GM13977 (cell line): ENCODE measurements around the gene CNOT3.
"Not testable (repeated sequence)": the region's sequence is repeated elsewhere in the genome, so short reads cannot be mapped to it uniquely, and the experiment has no call there.

Experiments used
- DNase-seq: peaks from one replicate; pipeline ENCODE4 v3.0.0; 2012; ENCODE audit warnings: low spot score
- in situ Hi-C: fragments of 300-500 bp; cut with MboI; formaldehyde crosslinking; loops from one replicate; pipeline ENCODE4 v1.12.0; 2022; ENCODE audit warnings: low sequenced_read_pairs, low pct_unique_long_range_greater_than_20kb, mixed read lengths, inconsistent platforms; ENCODE audit not compliant: unreplicated experiment
- TF ChIP-seq, protein P1 (sequence below): IDR thresholded peaks from 2 replicates; pipeline ENCODE4 v1.5.1; 2012; ENCODE audit warnings: mild to moderate bottlenecking, control low read depth; ENCODE audit not compliant: insufficient read depth; ENCODE audit errors: extremely low read depth, missing control alignments

The CNOT3 gene

DNA sequence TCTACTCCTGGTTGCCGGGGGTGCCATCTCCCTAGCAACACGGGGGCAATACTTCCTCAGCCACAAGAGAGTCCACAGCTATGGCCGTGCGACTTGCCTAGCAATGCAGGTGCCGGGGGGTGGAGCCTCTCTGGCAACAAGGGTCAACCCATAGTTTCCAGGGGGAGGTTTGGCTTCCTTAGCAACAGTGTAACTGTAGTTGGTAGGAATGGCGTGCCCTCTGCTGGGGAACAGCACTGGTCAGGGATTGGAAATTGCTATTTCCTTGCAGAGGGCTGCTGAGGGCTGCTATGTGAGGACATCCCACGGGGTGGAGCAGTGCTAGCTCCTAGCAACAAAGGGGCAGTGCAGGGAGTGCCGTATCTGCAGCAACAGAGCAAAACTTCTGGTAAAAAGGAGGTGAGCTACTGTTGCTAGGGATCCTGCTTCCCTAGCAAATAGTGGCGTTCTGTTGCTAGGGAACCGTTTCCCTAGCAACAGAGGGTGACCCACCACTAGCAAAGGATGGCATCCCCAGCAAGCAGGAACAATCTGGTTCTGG is 42.4 kb downstream of the CNOT3 start:
- no peak for DNase-seq
- TF ChIP-seq, protein P1, sequence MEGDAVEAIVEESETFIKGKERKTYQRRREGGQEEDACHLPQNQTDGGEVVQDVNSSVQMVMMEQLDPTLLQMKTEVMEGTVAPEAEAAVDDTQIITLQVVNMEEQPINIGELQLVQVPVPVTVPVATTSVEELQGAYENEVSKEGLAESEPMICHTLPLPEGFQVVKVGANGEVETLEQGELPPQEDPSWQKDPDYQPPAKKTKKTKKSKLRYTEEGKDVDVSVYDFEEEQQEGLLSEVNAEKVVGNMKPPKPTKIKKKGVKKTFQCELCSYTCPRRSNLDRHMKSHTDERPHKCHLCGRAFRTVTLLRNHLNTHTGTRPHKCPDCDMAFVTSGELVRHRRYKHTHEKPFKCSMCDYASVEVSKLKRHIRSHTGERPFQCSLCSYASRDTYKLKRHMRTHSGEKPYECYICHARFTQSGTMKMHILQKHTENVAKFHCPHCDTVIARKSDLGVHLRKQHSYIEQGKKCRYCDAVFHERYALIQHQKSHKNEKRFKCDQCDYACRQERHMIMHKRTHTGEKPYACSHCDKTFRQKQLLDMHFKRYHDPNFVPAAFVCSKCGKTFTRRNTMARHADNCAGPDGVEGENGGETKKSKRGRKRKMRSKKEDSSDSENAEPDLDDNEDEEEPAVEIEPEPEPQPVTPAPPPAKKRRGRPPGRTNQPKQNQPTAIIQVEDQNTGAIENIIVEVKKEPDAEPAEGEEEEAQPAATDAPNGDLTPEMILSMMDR = no peak
- in situ Hi-C loops = no loop called here

DNA sequence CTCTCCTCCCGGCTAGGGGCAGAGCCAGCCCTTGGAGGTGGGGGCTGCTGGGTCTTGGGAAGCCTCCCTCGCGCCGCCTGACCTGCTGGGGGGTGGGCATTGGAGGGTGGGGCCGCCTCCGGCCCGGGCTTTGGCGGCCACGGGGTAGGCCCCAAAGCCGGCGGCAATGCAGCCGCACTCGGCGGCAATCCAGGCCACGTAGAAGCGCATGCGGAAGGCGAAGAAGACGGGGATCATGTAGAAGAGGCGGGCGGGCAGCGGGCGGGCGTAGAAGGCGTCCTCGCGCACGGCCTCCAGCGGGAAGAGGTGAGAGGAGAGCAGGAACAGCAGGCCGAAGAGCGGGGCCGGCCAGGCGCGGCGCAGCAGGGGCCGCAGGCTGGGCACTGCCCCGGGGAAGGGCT is 43.1 kb downstream of the CNOT3 start:
- TF ChIP-seq, protein P1 = no peak
- in situ Hi-C loops = no loop called here
- no peak for DNase-seq

DNA sequence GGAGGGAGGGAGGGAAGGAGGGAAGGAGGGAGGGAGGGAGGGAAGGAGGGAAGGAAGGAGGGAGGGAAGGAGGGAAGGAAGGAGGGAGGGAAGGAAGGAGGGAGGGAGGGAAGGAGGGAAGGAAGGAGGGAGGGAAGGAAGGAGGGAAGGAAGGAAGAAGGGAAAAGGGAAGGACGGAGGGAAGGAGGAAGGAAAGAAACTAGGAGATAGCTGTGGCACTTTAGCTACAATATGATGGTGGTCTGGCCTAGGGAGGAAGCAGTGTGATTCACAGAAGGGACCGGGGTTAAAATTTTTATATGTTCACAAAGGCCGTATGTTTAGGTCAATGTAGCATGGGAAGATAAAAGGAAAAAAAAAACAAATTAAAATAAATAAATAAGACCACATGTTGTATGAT is 44.3 kb downstream of the CNOT3 start:
- in situ Hi-C loops, DNase-seq: not testable (repeated sequence)

DNA sequence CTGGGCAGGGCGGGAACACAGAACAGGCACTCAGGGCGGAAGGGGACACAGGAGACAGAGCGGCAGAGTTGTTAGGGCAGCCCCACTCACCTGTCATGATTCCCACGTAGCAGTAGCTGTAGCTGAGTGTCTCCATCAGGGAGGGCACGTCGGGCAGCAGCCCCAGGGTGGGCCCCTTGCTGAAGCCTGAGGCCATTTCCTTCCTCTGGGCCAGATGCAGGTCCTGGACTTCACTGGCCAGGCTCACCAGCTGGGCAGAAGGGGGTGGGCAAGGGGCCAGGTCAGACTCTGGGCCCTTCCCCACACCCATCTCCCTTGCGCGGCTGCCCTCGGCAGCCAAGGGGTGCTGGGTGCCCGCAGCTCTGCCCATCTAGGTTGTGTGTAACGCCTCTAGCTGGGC is 45.9 kb downstream of the CNOT3 start:
- TF ChIP-seq, protein P1 = no peak
- in situ Hi-C loops = no loop called here
- no peak for DNase-seq

DNA sequence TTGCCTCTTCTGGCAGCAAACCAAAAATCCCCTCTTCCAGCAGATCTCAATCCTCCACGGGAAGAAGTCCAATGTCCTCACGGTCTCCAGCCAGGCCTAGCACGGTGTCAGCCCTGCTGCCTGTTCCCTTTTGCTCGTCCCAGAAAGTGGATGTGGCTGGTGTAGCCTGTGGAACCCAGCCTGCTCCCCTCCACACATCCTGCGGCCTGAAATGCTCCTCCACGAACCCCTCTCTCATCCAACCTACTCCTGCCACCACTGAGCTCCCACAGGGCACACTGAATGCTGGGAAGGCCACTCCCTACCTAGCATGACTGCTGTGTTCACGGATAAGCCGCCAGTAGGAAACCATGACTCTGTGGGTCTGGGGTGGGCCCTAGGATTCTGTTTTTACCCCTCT is 48.8 kb downstream of the CNOT3 start:
- TF ChIP-seq, protein P1 = no peak
- in situ Hi-C loops = no loop called here
- DNase-seq = no peak

DNA sequence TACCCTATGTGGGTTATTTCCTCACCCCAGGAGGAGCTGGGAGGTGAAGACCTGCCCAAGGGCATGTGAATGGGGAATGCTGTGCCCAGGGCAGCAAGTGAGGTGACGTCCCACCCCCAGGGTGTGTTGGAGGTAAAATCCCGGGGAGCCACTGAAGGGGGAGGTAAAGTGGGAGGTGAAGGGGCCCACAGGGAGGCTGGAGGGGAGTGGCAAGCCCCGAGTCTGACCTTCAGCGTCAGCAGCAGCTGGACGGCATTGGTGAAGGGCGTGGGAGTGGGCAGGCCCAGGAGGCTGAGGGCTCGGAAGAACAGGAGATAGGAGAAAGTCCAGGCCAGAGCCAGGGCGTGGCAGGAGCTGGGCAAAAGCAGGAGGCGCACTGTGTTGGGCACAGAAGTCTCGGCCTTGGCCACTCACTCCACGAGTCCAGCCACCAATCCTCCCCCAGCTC is 49.4 kb downstream of the CNOT3 start:
- in situ Hi-C loops = no loop called here
- TF ChIP-seq, protein P1 = no peak
- no peak for DNase-seq

DNA sequence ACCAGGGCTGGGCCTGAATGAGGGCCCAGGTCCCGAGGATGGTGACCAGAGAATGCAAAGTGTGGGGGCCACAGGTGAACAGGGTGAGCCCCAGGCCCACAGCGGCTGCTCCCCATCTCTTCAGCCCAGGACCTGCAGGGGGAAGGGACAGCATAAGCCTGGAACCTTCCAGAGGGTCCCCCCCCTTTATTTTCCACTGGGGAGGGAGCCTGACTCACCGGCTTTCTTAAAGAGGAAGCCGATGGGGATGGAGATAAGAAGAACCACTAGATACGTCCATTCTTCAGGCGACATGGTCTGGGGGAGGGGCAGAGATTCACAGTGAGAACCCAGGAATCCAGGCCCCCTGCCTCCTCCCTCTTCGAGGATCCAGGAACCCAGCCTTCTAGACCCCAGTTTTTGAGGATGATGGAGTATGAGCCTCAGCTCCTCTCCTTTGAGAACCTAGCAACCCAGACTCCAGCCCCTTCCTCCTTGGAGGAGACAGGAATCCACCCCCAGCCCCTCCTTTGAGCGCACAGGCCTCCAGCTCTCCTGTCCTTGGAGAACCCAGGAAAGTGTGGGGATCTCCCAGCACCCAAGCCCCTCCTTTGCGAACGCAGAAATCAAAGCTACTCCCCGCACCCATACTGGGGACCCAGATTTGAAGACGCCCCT is 50.8 kb downstream of the CNOT3 start:
- in situ Hi-C loops = no loop called here
- TF ChIP-seq, protein P1 = no peak
- no peak for DNase-seq
